GM23338 (cell line): ENCODE results near the gene WNT1.

Source experiments
- CREB1 ChIP-seq: fragments of 250-450 bp; sonication (Bioruptor Pico); IDR thresholded peaks from 2 replicates; pipeline ENCODE4 v1.5.0; 2020; ENCODE audit warnings: low read depth, mild to moderate bottlenecking, moderate library complexity
- CTCF ChIP-seq, 2 experiments: fragments of 200-600 bp in 1 of 2; sonication (generic) in 1 of 2; conservative IDR thresholded peaks; 2 replicates each; pipeline versions ENCODE4 v1.5.1 to v1.6.1; 2016 to 2017; ENCODE audit warnings: antibody characterized with exemption in 2 of 2, low read depth in 2 of 2, mild to moderate bottlenecking in 2 of 2, moderate library complexity in 1 of 2
- ETS1 ChIP-seq: IDR thresholded peaks from 2 replicates; pipeline ENCODE4 v1.6.1; 2016; ENCODE audit warnings: antibody characterized with exemption
- EZH2 ChIP-seq: fragments of 200-600 bp; sonication (generic); IDR thresholded peaks from one replicate; pipeline ENCODE4 v1.8.0; 2017; ENCODE audit warnings: antibody characterized with exemption, mild to moderate bottlenecking, low read depth; ENCODE audit not compliant: unreplicated experiment
- EZH2phosphoT487 ChIP-seq: fragments of 200-600 bp; sonication (generic); IDR thresholded peaks from one replicate; pipeline ENCODE4 v1.8.1; 2018; ENCODE audit warnings: antibody characterized with exemption; ENCODE audit not compliant: unreplicated experiment
- JUNB ChIP-seq: IDR thresholded peaks from one replicate; pipeline ENCODE4 v1.6.1; 2016; ENCODE audit warnings: antibody characterized with exemption; ENCODE audit not compliant: unreplicated experiment
- NANOG ChIP-seq: IDR thresholded peaks from 2 replicates; pipeline ENCODE4 v1.6.1; 2016; ENCODE audit warnings: antibody characterized with exemption, borderline replicate concordance
- POLR2AphosphoS5 ChIP-seq: IDR thresholded peaks from 2 replicates; pipeline ENCODE4 v1.6.1; 2016; ENCODE audit warnings: antibody characterized with exemption, low read depth
- REST ChIP-seq: IDR thresholded peaks from one replicate; pipeline ENCODE4 v1.6.1; 2018; ENCODE audit warnings: antibody characterized with exemption; ENCODE audit not compliant: unreplicated experiment
- STAT1 ChIP-seq: IDR thresholded peaks from one replicate; pipeline ENCODE4 v1.6.1; 2016; ENCODE audit warnings: antibody characterized with exemption; ENCODE audit not compliant: unreplicated experiment
- ZNF114 ChIP-seq: fragments of 250-450 bp; sonication (Bioruptor Pico); IDR thresholded peaks from 2 replicates; pipeline ENCODE4 v1.5.0; 2020; ENCODE audit warnings: mild to moderate bottlenecking, moderate library complexity
- ZNF331 ChIP-seq: fragments of 250-450 bp; sonication (Bioruptor Pico); IDR thresholded peaks from 2 replicates; pipeline ENCODE4 v1.5.0; 2020; ENCODE audit warnings: low read depth, mild to moderate bottlenecking, moderate library complexity

- TF ChIP-seq STAT1 (no peak), REST (no peak), CTCF (conservative IDR thresholded peaks at IDR 0.05; ENCODE audit: low read depth in 2 of 2) (no peak), EZH2 (no peak), EZH2phosphoT487 (no peak), POLR2AphosphoS5 (no peak), CREB1 (no peak), JUNB (no peak), ZNF331 (CRISPR knock-in tag) (no peak), NANOG (no peak), ETS1 (no peak), ZNF114 (CRISPR knock-in tag) (no peak)
These were observed 16.8 kb upstream of the WNT1 start for GRCh38 chr12:48961331-48961730.
